Fibroblast of mammary gland (primary cell): Measurements from ENCODE around the gene KL.
A peak's percentile ranks its signal among the peaks of the same experiment; 100 is the strongest.

ENCODE experiments used
- DNase-seq: peaks from one replicate; pipeline ENCODE4 v3.0.0-alpha.2; 2010; ENCODE audit warnings: low read depth
- H3K4me3 ChIP-seq: 2 replicates; pipeline ENCODE4 v1.5.1; 2011; ENCODE audit warnings: low read depth, mild to moderate bottlenecking, low read length, moderate library complexity; ENCODE audit not compliant: control insufficient read depth
- TF ChIP-seq, protein P1 (sequence below): conservative IDR thresholded peaks from 2 replicates; pipeline ENCODE4 v1.5.1; 2011; ENCODE audit warnings: low read depth, low read length, inconsistent platforms; ENCODE audit not compliant: control insufficient read depth, insufficient read depth

The KL gene

DNA sequence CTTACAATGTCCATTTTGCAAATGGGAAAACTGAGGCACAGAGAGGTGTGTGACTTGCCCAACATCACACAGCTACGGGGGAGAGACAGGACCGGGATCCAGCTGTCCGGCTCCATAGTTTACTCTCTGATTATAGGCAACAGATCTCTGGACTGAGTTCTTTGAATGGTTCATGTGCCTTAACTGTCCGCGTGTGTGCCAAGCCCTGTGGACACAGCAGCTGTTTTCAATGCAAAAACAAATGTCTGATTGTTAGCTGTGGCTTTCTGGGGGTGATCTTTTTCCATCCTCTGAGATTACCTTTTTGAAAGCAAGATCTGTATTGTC is 94.1 kb downstream of the KL start:
- no peak overlapping the region for H3K4me3 ChIP-seq
- no peak for DNase-seq
- TF ChIP-seq, protein P1, sequence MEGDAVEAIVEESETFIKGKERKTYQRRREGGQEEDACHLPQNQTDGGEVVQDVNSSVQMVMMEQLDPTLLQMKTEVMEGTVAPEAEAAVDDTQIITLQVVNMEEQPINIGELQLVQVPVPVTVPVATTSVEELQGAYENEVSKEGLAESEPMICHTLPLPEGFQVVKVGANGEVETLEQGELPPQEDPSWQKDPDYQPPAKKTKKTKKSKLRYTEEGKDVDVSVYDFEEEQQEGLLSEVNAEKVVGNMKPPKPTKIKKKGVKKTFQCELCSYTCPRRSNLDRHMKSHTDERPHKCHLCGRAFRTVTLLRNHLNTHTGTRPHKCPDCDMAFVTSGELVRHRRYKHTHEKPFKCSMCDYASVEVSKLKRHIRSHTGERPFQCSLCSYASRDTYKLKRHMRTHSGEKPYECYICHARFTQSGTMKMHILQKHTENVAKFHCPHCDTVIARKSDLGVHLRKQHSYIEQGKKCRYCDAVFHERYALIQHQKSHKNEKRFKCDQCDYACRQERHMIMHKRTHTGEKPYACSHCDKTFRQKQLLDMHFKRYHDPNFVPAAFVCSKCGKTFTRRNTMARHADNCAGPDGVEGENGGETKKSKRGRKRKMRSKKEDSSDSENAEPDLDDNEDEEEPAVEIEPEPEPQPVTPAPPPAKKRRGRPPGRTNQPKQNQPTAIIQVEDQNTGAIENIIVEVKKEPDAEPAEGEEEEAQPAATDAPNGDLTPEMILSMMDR: no peak

DNA sequence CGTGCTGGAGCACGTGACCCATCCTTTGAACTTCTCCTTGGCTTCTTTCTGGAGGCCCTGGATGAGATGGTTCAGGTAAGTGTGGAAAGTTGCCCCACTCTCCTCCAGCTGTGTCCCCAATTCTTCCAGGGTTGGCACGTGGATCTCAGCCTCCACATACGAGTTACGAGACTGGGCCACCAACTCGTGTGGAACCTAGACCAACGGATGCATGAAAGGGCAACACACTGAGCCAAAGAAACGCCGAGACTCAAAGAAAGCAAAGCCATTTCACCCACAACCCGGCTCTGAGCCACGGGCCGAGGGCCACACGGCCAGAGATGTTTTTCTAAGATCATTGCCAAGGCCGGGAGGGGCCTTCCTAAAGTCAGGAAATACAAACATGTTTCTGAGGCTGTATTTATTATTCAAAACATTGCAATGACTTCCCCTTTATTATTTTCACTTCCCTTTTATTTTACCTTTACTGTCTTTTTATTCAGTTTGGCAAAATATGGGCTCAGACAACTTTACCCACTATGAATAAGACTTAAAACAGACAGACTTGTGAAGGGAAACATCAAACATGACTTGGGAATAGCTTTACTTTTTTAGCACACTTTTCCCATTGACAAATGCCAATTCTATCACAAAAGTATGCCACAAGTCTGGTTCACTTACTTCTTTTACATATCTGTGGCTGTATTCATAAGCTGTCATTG is 94.6 kb downstream of the KL start:
- DNase-seq: peak; percentile 55
- no peak overlapping the region for H3K4me3 ChIP-seq
- TF ChIP-seq, protein P1: no peak

DNA sequence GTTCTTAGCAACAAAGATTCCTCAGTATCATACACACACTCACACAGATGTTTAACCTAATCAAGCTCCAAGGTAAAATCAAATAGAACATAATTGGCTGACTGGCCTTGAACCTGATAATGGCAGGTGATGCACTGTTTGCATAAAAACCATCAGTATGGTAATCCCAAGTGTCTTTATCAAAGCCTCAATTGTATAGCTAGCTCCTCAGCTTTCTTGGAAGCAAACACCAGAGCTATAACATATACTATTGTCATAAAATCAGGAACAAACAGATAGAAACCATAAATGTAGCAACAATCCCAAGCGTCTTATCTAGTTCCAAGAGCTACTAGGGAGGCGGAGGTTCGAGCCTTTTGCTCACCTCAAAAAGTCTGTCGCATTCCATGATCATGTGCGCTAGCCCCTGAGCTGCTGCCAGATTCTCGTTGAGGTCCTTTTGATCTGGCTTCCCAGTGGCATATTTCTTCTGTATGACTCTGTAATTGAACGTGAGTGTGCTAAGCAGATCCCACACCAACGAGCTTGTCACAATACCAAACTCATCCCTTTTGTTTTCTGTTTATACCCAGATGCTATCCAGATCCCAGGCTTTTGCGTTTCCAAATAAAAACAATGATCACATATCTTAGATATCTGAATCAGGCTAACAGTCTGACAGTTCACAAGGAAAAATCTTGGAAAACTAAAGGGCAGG is 95.3 kb downstream of the KL start:
- DNase-seq: peak; percentile 83
- no peak overlapping the region for H3K4me3 ChIP-seq
- TF ChIP-seq, protein P1: no peak

DNA sequence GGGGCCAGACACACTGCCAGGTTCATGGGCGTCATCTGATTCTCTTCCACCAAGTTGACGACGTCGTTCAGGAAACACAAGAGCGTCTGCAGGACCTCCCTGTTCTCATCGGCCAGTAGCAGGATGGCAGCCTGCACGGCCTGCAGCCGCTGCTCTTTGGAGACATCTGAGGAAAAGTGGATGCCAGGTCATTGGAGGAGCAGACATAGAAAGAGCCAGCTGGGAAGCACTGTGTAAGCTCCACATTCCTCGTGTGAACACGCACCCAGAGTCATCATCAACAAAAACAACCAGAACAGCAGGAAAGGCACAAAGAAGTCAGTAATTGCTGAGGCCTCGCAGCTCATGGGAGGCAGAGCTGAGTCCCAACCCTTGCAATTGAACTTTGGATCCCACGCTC is 96.5 kb downstream of the KL start:
- no peak overlapping the region for H3K4me3 ChIP-seq
- DNase-seq: no peak
- TF ChIP-seq, protein P1: no peak

DNA sequence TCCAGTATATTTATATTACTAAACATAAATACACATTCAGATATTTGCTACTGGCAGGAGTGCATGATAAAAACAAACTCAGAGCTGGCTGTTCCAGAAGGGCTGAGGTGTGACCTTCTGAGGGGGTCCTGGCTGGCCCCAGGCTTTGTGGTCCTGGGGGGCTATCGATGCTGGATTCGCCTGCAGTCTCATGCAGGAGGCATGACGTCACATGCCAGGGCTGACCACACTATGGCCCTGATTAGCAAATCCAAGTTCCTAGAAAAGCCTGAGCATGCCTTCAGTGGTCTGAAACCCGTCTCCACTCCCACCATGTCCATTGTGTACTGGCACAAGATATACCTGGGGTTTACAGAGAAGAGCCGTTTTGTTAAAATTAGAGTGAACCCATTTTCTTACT is 97.9 kb downstream of the KL start:
- TF ChIP-seq, protein P1: no peak
- H3K4me3 ChIP-seq: no peak overlapping the region
- DNase-seq: no peak

DNA sequence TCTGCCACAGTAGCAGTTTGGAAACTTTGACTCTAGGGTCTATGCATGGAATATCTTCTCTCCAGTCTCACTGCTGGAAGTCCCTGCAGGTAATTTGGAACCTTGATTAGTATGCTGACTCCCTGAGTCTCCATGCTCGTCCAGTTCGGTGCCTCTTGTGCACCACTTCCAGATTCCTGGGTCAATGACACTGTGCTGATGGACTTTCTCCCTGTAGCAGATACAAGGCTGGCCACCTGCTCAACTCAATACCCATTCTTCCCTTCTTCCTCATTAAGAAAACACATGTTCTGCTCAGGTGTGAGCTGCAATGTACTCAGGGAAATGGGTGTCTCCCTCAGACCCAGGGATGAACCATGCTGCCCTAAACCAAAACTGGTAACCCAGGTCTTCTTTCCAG is 99.1 kb downstream of the KL start:
- no peak for DNase-seq
- TF ChIP-seq, protein P1: no peak
- no peak overlapping the region for H3K4me3 ChIP-seq
